ENCODE results near the gene FAM114A2.
A peak's percentile ranks its signal among the peaks of the same experiment; 100 is the strongest.

Gene FAM114A2

GRCh38 chr5:153979028-153979783, 59.5 kb downstream of the FAM114A2 start:
- DNase-seq: no peak

GRCh38 chr5:153974813-153975163, 63.9 kb downstream of the FAM114A2 start:
- no peak for DNase-seq

GRCh38 chr5:153974131-153974812, 64.4 kb downstream of the FAM114A2 start:
- peak; percentile 20 to 23 for DNase-seq

GRCh38 chr5:153972240-153972639, 66.5 kb downstream of the FAM114A2 start:
- DNase-seq: no peak

GRCh38 chr5:153970496-153970895, 68.2 kb downstream of the FAM114A2 start:
- no peak for DNase-seq

- no peak for DNase-seq
Observed at GRCh38 chr5:153969563-153969895, 69.2 kb downstream of the FAM114A2 start.

- no peak for DNase-seq
Observed at GRCh38 chr5:153968761-153969562, 69.7 kb downstream of the FAM114A2 start.

GRCh38 chr5:153964880-153965645, 73.6 kb downstream of the FAM114A2 start:
- peak; percentile 29 to 50 for DNase-seq

GRCh38 chr5:153964191-153964879, 74.4 kb downstream of the FAM114A2 start:
- no peak for DNase-seq

GRCh38 chr5:153960269-153961215, 78.2 kb downstream of the FAM114A2 start:
- peak in 1 of 2 experiments; percentile 16 for DNase-seq

- no peak for DNase-seq
Observed at GRCh38 chr5:153959134-153959957, 79.4 kb downstream of the FAM114A2 start.

GRCh38 chr5:153957205-153957604, 81.5 kb downstream of the FAM114A2 start:
- DNase-seq: no peak

- DNase-seq: no peak
Observed at GRCh38 chr5:153953411-153953810, 85.3 kb downstream of the FAM114A2 start.

GRCh38 chr5:153952893-153953292, 85.8 kb downstream of the FAM114A2 start:
- DNase-seq: no peak

GRCh38 chr5:153952057-153952456, 86.7 kb downstream of the FAM114A2 start:
- DNase-seq: no peak

- no peak for DNase-seq
Observed at GRCh38 chr5:153941265-153941664, 97.4 kb downstream of the FAM114A2 start.
